C4-2B (cell line): ENCODE results near the gene FXYD5.
"Not testable (repeated sequence)": the region's sequence is repeated elsewhere in the genome, so short reads cannot be mapped to it uniquely, and the experiment has no call there.

Source experiments
- CTCF ChIP-seq: fragments of 450-650 bp; conservative IDR thresholded peaks from 2 replicates; pipeline ENCODE4 v1.5.1; 2017; ENCODE audit warnings: mild to moderate bottlenecking
- ZFX ChIP-seq: fragments of 450-650 bp; IDR thresholded peaks from 2 replicates; pipeline ENCODE4 v1.6.1; 2017

GRCh38 chr19:35129724-35130274 is 24.7 kb upstream of the FXYD5 start:
- not testable (repeated sequence) for TF ChIP-seq CTCF
- TF ChIP-seq ZFX, result peak; percentile 22; the same call in 1 of the 2 replicates
